Measurements from ENCODE around the gene VCX. TPM values are rescaled to one million over a fixed set of nuclear protein-coding genes. Genes with fewer than 3 reads are reported as not detected.

The VCX gene
- total RNA-seq, 1 experiment from 2014 or later: not detected

- H3K4me1 ChIP-seq (ENCODE audit: control insufficient read depth, insufficient read depth, low read length): no peaks in the 10 kb centered on the region
- no peak for ATAC-seq
- in situ Hi-C loops (cut with HindIII; ENCODE audit: low pct_unique_long_range_greater_than_20kb, low sequenced_read_pairs): no loop called here
- H3K36me3 ChIP-seq (ENCODE audit: control insufficient read depth, insufficient read depth, low read length): no peaks in the 10 kb centered on the region
- no peaks in the 10 kb centered on the region for H3K9me3 ChIP-seq (ENCODE audit: control insufficient read depth, insufficient read depth, low read depth, low read length)
- POLR2A ChIA-PET: no interaction called here
- no peak overlapping the region for H3K4me3 ChIP-seq (ENCODE audit: low read depth in 2 of 2, low read length in 2 of 2)
- BruUV-seq (replicated peaks): no TSS peak
- intact Hi-C loops (cut with micrococcal nuclease; ENCODE audit: unreplicated experiment): no loop called here
- no peak overlapping the region for H3K27ac ChIP-seq (ENCODE audit: low read length)
- TF ChIP-seq REST (IDR thresholded peaks at IDR 0.05; ENCODE audit: insufficient read depth in 1 of 2, low read depth in 2 of 2, low read length in 1 of 2) (no peak), CTCF (IDR thresholded peaks at IDR 0.05) (no peak), SIN3A (IDR thresholded peaks at IDR 0.05; ENCODE audit: borderline replicate concordance, insufficient read depth, low read depth, low read length) (no peak), POLR2AphosphoS5 (IDR thresholded peaks at IDR 0.05; ENCODE audit: low read depth, low read length) (no peak), TCF7L2 (IDR thresholded peaks at IDR 0.05; ENCODE audit: low read depth, low read length) (no peak)
- CTCF ChIA-PET: no interaction called here
- DNase-seq (ENCODE audit: low read depth, low spot score): no peak
- H3K27me3 ChIP-seq (ENCODE audit: control insufficient read depth, insufficient read depth, low read length): no peaks in the 10 kb centered on the region
Measured at GRCh38 chrX:7815166-7815805, 27.7 kb upstream of the VCX start.

GRCh38 chrX:7828594-7828993, 14.4 kb upstream of the VCX start:
- in situ Hi-C loops (cut with HindIII; ENCODE audit: low pct_unique_long_range_greater_than_20kb, low sequenced_read_pairs) (no loop called here), intact Hi-C loops (cut with micrococcal nuclease; ENCODE audit: unreplicated experiment) (no loop called here)
- BruUV-seq (replicated peaks): no TSS peak
- POLR2A ChIA-PET: no interaction called here
- H3K36me3 ChIP-seq (ENCODE audit: control insufficient read depth, insufficient read depth, low read length): no peaks in the 10 kb centered on the region
- no peaks in the 10 kb centered on the region for H3K27me3 ChIP-seq (ENCODE audit: control insufficient read depth, insufficient read depth, low read length)
- ATAC-seq (no peak), DNase-seq (ENCODE audit: low read depth, low spot score) (no peak)
- H3K27ac ChIP-seq (ENCODE audit: low read length): no peak overlapping the region
- no peaks in the 10 kb centered on the region for H3K9me3 ChIP-seq (ENCODE audit: control insufficient read depth, insufficient read depth, low read depth, low read length)
- TF ChIP-seq CTCF (IDR thresholded peaks at IDR 0.05) (no peak), REST (IDR thresholded peaks at IDR 0.05; ENCODE audit: insufficient read depth in 1 of 2, low read depth in 2 of 2, low read length in 1 of 2) (no peak), TCF7L2 (IDR thresholded peaks at IDR 0.05; ENCODE audit: low read depth, low read length) (no peak), SIN3A (IDR thresholded peaks at IDR 0.05; ENCODE audit: borderline replicate concordance, insufficient read depth, low read depth, low read length) (no peak), POLR2AphosphoS5 (IDR thresholded peaks at IDR 0.05; ENCODE audit: low read depth, low read length) (no peak)
- CTCF ChIA-PET: no interaction called here
- H3K4me3 ChIP-seq (ENCODE audit: low read depth in 2 of 2, low read length in 2 of 2): no peak overlapping the region
- H3K4me1 ChIP-seq (ENCODE audit: control insufficient read depth, insufficient read depth, low read length): no peaks in the 10 kb centered on the region
